HG02588 (cell line): ENCODE data around the gene ZNF609.

Experiments
- ATAC-seq: cut with Tn5 transposase; IDR thresholded peaks from one replicate; pipeline ENCODE4 v1.9.1; 2021; ENCODE audit warnings: mild to moderate bottlenecking, moderate library complexity; ENCODE audit not compliant: unreplicated experiment

ZNF609 gene

DNA sequence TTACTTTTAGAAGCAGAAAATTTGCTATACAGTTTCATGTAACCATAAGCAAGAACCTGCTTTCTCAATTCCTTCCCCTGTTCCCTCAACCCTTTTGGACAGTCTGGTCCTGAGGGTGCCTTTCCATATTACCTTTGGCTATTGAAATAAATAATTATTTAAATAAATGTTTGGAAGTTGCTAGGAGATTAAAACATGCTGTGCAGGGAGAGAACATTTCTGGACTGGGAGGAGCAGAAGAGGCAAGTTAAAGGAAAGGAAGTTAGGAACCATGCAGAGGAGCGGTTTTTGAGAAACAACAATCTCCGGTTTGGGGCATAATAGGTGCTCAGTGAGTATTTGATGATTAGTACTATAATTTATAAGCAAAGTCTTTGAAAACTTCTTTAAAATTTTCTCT, 41.8 kb downstream of the ZNF609 start:
- ATAC-seq: no peak

DNA sequence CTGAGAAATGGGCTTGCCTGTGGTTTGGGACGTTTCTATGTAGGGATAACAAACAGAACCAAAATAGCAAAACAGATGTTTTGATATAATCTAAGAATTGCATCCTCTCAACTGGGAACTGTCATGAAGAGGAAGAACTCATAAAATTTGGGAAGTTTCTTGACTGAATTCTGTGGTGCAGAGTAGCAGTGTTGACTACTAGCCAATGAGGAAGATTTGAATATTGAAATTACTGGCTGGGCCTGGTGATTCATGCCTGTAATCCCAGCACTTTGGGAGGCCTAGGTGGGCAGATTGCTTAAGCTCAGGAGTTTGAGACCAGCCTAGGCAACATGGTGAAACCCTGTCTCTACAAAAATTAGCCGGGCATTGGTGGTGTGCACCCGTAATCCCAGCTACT, 42.2 kb downstream of the ZNF609 start:
- no peak for ATAC-seq

DNA sequence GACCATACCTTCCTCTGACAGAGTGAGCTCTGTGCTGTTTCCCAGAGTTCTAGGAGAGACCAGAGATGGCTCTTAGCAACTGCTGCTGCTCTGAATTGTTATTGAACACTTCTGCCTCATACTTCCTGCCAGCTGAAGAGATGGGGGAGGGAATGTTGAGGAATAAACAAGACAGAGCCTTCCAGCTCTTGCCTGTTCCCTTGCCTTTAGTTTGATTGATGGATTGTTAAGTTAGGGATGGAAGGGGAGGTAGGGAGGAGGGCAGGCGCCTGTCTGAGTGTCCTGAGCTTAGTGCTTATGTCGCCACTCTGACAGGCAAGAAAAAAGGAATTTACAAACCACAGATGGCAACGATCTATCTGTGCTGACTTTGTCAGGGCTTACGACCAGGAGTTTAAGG, 42.8 kb downstream of the ZNF609 start:
- ATAC-seq: no peak

DNA sequence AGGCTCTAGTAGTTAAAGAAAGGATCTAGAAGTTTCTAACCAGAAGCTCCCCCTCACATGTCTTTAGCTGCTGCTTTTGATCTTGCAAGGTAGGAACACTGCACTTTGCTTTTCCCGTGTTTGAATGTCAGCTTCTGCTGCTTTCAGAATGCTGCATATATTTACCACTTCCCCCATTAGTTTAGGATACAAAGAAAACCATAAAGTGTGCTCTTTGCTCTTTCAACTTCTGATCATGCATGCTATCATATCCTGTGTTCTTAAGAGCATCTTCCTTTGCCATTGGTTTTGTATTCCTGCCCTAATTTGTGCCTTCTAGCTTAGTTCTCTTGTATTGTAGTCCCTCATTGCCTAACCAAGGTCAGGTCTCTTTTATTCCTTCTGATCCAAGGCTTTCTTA, 43.3 kb downstream of the ZNF609 start:
- no peak for ATAC-seq

DNA sequence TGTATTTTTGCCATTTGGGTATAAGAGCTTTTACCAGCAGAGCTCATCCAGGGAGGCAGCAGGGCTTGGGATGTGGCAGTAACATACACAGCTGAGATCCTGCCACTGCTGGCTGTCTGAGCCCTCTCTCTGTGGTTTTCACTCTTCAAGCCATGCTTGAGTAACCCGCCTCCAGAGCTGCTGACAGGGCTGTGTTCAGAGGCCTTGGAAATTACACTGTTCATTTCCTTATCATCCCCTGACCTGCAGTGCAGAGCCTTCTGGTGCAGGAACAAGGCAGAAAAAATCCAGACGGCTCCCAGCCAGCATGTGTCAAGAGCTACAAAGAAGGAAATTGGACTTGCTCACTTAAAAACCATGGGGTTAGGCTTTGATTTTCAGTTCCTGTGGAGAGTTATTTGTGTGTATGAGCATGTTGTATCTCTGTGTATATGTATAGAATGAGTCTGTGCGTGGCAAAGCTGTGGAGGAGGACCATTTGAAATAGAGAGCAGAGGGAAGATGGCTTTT, 47.0 kb downstream of the ZNF609 start:
- peak; percentile 59 for ATAC-seq

DNA sequence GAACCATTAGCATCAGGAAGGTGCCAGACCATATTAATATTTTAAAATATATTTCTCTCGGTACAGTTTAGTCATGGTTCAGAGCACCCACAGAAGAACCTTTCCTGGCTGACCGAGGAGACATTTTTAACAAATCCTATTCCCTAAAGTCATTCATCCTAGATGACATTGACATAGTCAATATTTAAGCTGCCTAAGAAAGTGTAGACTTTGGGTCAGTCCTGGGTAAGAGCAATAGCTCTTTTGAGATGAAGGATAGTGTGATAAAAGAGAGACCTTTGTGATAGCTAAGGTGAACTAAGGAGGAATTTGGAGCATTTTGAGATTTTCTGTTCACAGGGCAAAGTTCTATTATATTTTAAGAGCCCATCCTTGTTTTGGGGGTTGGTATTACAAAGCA, 47.5 kb downstream of the ZNF609 start:
- no peak for ATAC-seq

DNA sequence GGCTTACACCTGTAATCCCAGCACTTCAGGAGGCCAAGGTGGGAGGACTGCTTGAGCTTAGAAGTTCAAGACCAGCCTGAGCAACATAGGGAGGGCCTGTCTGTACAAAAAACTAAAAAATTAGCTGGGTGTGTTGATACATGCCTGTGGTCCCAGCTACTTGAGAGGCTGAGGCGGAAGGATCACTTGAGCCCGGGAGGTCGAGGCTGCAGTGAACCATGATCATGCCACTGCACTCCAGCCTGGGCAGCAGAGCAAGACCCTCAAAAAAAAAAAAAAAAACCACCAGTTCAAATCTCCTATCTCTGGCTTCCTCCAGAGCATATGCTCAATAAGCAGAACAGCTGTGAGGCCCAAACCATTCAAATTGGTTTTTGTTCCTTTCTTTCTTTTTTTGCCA, 53.4 kb downstream of the ZNF609 start:
- no peak for ATAC-seq

DNA sequence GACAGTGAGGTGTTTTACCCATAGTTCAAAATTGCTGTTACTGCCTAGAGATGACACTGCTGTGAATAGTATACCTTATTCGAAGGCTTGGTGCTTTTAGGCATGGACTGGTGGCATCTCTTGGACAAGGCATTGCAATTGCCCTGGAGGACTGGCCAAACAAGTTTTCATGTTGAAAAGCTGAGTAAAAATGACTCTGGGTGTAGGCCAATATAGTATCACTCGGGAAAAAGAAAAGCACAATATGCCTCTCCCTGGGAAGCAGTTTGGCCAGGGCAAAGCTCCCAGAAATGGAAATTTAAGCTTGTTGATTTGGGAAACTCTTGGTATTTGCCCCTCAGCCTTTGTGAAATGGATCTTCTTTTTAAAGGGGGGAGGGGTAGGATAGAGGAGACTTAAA, 54.8 kb downstream of the ZNF609 start:
- ATAC-seq: no peak

DNA sequence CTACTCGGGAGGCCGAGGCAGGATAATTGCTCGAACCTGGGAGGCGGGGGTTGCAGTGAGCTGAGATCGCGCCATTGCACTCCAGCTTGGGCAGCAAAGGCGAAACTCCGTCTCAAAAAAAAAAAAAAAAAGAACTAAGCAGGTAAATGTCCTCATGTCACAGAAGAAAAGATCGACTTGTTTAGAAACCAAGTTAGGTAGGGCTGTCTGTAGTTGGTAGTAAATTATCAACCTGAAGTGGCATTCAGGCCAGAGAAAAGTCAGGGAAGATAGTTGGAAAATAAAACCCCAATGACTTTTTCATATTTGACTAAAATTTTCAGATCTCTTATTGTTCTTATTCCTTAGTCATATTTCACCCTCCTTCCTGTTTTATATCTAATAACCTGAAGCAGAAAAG, 55.4 kb downstream of the ZNF609 start:
- no peak for ATAC-seq

DNA sequence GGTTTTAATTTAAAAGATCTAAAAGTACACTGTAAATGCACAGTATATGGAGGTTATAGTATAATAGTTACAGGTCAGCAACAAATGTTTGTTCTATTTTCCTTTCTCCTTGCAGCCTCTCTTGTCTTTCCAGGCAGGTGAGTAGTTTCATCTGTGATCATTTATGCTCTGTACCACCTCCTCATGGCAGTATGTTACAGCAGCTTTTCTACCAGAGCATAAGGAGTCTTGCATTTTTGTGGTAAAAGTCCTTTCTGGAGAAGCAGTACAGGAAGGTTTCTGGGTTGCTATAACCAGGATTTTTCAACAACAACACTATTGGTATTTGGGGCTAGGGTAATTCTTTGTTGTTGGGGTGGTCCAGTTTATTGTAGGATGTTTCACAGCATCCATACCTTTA, 59.5 kb downstream of the ZNF609 start:
- ATAC-seq: no peak

DNA sequence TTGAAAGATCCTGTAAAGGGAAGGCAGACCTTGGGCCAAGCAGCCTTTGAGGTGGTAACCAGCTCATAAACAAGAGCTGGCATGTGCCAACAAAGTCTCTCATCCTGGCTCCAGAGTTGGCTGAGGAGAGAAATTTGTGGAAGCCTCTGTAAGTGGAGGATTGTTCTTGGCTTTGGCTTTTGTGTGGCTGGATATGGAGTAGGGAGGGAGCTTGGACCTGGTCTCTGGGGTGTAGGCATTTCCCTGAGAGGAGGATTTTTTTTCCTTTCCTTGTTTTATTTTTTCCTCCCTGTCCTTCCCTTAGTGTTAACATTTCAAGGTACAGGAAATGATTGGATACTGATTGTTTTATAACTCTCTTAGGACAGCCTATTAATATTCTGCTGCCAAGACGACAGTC, 60.8 kb downstream of the ZNF609 start:
- ATAC-seq: no peak

DNA sequence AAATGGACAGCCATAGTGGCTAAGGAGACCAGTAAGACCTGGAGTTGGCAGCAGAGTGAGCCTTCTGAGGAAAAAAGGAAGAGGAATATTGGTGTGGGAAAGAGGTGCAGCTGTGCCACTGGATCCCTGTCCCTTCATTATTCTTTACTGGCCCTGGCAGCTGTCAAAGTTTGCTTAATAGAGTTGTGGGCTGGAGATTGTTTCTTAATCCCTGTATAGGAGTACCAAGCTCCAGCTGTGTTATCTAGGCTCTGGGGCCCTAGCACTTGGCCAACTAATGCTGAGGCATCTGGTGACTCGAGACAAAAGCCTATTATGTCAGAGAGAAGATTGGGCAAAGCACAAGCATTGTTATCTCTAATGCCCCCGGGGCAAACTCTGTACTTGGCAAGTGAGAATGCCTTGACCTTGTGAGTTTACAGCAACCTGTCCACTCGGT, 61.4 kb downstream of the ZNF609 start:
- no peak for ATAC-seq

DNA sequence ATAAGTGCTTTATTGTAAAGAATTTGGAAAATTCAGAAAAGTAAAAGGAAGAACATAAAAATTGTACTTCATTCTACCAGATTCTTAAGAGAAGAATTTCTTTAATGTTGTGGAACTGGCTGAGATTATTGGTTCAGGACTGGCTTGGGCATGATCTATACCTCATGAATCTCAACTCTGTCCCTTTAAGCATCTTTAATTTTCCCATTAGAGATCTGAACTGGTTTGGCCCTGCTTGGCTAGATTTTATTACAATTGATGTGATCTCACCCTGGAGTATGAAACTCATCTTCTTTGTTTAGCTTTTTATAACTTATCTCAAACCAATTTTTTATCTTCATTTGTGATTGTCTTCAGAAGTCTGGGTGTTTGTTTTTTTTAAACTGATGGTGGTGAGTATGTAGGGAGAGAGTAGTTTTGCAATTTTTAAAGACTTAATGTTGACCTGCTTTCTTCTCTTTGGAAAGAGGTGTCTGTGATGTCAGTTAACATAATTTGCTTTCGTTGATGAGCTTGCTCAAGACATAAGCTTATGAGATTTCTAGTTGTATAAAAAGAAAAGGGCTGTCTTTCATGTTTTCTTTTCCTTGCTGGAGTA, 61.9 kb downstream of the ZNF609 start:
- no peak for ATAC-seq

DNA sequence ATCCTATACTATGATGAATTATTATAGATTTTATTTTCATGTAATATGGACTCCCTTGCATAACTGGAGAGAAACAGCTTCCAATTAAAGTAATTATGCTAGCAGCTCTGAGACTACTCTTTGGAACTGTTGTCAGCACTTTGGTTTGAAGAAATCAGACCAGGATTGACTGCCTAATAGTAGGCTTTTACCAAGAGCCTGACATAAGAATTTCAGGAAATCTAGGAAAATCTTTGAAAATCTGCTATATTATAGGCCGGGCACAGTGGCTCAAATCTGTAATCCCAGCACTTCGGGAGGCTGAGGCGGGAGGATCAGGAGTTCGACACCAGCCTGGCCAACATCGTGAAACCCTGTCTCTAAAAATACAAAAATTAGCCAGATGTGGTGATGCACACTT, 62.9 kb downstream of the ZNF609 start:
- ATAC-seq: no peak

DNA sequence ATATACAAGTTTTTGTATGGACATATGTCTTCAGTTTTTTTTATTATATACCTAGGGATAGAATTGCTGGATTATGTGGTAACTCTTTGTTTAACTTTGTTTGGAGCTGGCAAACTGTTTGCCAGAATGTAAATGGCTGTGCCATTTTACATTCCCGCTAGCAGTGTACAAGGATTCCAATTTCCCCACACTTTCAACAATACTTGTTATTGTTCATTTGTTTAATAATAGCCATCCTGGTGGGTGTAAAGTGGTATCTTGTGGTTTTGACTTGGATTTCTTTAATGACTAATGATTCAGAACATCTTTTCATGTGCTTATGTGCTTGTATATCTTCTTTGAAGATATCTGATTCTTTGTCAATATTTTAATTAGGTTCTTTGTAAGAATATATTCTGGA, 64.4 kb downstream of the ZNF609 start:
- no peak for ATAC-seq

DNA sequence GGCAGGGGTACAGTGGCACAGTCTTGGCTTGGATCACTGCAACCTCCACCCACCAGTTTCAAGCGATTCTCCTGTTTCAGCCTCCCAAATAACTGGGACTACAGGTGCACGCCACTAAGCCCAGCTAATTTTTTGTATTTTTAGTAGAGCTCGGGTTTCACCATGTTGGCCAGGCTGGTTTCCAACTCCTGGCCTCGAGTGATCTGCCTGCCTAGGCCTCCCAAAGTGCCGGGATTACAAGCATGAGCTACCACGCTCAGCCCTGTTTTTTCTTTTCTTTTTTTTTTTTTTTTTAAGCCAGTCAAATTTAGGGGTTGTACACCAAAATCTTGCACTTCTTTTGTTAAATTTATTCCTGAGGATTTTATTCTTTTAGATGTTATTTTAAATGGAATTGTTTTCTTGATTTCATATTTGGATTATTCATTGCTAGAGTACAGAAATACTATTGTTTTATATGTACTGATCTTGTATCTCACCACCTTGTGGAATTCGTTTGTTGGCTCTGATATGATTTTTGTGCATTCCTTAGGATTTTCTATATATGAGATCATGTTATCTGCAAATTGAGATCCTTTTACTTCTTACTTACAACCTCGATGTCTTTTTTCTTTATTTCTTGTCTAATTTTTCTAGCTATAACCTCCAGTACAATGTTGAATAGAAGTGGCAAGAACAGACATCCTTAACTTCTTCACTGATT, 65.6 kb downstream of the ZNF609 start:
- ATAC-seq: no peak

DNA sequence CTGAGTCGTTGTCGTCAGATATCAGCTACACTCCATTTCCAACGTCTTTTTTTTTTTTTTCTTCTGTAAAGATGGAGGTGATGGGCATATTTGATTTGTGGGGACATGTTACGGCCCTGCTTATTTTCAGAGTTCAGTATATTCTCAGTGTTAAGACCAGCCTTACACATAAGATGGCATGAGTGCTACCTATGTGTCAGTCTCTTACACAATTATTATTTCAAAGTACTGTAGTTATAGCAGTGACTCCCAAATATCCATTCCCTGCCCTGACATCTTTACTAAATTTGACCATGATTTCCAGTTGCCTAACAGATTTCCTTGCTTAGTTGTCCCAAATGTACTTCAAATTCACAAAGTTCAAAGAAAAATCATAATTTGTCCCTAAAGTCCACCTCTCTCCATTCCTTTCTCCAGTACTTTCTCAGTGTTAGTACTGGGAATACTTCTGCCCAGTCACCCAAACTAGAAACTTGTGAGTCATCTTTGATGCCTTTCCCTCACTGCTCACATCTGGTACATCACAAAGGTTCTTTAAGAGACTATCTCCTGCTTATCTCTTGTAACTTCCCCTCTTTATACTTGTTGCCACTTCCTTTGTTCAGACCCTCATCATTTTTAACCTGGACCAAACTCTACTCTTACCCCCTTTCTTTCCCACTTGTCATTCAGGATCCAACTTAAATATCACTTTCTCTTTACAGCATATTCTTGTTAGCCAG, 67.0 kb downstream of the ZNF609 start:
- ATAC-seq: no peak

DNA sequence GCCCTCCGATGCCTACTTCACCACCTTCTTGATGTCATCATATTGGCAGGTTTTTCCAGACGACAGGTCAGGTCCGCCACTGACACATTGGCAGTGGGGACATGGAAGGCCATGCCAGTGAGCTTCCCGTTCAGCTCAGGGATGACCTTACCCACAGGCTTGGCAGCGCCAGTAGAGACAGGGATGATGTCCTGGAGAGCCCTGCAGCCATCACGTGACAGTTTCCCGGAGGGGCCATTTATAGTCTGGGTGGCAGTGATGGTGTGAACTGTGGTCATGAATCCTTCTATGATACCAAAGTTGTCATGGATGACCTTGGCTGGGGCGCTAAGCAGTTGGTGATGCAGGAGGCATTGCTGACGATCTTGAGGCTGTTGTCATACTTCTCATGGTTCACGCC, 68.5 kb downstream of the ZNF609 start:
- ATAC-seq: no peak

DNA sequence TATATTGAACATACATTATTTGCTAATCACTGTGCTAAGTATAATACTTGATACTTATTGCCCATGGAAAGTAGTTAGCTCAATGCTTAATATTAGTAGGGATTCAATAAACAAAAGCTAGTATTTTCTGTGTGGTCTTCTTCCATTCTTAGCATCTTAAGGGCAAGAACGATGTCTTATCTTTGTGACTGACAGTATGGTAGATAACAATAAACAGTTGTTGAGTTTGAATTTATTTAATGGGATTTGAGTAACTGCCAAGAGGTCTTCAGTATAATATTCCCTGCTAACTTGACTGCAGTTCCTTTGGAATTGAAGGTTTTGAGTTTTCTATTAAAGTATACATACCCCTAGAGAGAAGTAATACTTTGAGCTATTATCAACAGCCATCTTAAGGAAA, 70.1 kb downstream of the ZNF609 start:
- no peak for ATAC-seq

DNA sequence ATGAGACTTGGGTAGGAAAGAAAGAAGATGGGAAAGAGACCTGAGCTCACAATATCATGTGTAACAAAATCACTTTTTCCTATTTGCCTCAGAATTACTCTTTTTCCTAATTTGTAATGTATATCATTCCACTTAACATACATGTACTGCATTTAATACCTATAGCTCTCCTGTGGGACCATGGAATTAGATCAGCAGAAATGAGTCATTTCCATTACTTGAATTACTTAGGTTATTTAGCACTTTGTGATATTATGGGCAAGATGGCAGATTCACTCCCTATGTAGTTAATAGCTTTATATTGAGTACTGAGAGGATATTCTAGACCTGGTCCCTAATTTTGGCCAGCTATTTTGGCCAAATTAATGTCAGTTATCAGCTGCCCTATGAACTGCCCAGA, 70.5 kb downstream of the ZNF609 start:
- ATAC-seq: no peak

DNA sequence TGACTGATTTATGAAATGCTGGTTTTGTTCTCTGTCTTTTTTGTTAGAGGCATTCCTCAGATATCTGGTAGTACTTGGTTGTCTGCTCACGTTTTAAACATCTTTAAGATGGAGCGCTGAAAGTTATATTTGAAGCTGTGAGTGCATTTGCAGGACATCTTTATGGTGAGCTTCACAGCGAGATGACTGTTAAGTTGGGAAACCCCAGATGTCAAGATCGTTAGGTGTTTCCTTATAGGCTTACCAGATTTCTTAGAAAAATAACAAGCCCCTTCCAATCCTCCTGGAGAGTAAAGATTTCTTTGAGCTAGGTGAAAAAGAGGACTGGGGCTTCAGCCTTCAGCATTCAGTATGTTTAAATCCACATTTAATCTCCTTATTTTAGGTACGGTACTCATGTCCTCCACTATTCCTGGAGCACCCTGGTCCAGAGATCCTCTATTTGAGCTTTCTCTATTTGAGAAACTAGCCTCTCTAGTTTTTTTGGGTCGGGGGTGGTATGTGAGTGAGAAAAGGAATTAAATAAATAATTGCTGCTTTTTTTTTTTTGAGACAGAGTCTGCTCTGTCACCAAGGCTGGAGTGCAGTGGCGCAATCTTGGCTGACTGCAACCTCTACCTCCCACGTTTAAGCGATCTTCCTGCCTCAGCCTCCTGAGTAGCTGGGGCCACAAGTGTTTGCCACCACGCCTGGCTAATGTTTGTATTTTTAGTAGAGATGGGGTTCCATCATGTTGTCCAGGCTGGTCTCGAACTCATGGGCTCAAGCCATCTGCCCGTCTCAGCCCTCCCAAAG, 72.3 kb downstream of the ZNF609 start:
- ATAC-seq: no peak
